ENCODE results near the gene CMKLR1. TPM values are rescaled to one million over a fixed set of nuclear protein-coding genes. Genes with fewer than 3 reads are reported as not detected.

Gene CMKLR1
- total RNA-seq, 2 donors from 2014 or later: not detected

DNA sequence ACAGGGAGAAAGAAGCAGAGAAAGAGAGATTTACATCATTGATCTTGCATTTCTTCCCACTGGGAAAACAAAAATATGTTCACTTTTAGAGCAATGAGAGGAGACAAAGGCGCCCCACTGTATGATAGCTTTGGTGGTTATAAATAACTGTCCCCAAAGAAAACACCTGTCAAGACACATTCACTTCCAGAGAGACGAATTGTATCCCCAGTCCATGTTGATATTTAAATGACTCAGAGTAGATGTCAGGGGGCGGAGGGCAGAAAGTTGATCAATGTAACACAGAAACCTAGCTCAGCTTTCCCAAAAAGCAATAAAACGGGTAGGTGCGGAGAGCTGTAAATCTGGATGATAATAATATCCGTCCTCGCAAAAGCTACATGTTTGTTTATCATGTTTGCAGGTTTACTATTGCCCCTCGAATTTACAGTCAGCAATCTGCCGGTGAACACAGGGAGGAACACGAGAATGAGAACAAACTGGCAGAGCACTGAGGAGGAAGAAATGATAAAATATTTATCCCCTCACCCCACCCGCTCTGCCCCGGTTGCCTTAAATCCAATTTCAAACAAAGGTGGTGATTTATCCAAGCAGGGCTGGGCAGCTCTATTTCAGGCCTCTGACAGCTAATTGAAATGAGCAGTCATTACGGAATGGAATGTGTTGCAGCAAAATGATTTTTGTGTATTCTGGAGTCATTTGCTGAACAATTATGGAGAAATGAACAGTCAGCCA is 84.4 kb downstream of the CMKLR1 start:
- TF ChIP-seq, protein P1, sequence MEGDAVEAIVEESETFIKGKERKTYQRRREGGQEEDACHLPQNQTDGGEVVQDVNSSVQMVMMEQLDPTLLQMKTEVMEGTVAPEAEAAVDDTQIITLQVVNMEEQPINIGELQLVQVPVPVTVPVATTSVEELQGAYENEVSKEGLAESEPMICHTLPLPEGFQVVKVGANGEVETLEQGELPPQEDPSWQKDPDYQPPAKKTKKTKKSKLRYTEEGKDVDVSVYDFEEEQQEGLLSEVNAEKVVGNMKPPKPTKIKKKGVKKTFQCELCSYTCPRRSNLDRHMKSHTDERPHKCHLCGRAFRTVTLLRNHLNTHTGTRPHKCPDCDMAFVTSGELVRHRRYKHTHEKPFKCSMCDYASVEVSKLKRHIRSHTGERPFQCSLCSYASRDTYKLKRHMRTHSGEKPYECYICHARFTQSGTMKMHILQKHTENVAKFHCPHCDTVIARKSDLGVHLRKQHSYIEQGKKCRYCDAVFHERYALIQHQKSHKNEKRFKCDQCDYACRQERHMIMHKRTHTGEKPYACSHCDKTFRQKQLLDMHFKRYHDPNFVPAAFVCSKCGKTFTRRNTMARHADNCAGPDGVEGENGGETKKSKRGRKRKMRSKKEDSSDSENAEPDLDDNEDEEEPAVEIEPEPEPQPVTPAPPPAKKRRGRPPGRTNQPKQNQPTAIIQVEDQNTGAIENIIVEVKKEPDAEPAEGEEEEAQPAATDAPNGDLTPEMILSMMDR (conservative IDR thresholded peaks at IDR 0.05): no peak
- Histone ChIP-seq H3K9ac (ENCODE audit: extremely low read depth, low read length, poor library complexity, severe bottlenecking) (no peak overlapping the region), H3K4me3 (ENCODE audit: low read length) (no peak overlapping the region), H3K4me1 (ENCODE audit: control insufficient read depth, insufficient read depth, low read length) (no peaks in the 10 kb centered on the region), H3K9me3 (ENCODE audit: control insufficient read depth, low read length) (peaks cover 9% of the 10 kb centered on the region), H3K27ac (ENCODE audit: low read depth, low read length) (peak overlapping the region; percentile 72), H3K36me3 (ENCODE audit: control insufficient read depth, insufficient read depth, low read length) (no peaks in the 10 kb centered on the region), H3K27me3 (ENCODE audit: control insufficient read depth, insufficient read depth, low read length, poor library complexity, severe bottlenecking) (no peaks in the 10 kb centered on the region)
- Mint-ChIP-seq H3K4me1 (peaks cover 10% of the 10 kb centered on the region), H3K36me3 (ENCODE audit: low read depth) (no peaks in the 10 kb centered on the region), H3K27me3 (ENCODE audit: insufficient read depth) (peaks cover 3% of the 10 kb centered on the region), H3K27ac (no peak overlapping the region), H3K9me3 (peaks cover 9% of the 10 kb centered on the region), H3K4me3 (no peak overlapping the region)
- DNase-seq: peak; percentile 38
- WGBS, 2 experiments (ENCODE audit: insufficient coverage in 1 of 2, insufficient read length in 1 of 2): 76 to 88% methylated on average over 8 to 13 of the region's 13 CpGs

DNA sequence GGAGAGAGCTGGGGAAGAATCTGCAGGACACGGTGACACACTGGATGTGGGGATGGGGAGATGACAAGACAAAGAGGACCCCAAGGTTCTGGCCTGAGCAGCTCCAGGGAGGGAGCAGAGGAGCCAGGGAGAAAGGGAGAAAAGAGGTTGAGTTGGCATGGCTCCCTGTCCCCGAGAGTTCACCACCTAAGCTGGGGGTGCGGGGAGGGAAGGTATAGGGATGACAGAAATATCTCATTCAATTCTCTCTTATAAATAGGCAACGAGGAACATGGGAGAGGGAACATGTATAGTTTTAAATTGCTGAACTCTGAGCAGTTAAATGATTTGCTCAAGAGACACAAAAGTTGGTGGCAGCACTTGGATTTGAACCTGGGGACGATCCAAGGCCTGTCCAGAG is 85.1 kb downstream of the CMKLR1 start:
- TF ChIP-seq, protein P1 (conservative IDR thresholded peaks at IDR 0.05): no peak
- no peak overlapping the region for H3K27ac Mint-ChIP-seq
- WGBS, 2 experiments (ENCODE audit: insufficient coverage in 1 of 2, insufficient read length in 1 of 2): 67 to 80% methylated on average over 3 to 4 of the region's 5 CpGs

DNA sequence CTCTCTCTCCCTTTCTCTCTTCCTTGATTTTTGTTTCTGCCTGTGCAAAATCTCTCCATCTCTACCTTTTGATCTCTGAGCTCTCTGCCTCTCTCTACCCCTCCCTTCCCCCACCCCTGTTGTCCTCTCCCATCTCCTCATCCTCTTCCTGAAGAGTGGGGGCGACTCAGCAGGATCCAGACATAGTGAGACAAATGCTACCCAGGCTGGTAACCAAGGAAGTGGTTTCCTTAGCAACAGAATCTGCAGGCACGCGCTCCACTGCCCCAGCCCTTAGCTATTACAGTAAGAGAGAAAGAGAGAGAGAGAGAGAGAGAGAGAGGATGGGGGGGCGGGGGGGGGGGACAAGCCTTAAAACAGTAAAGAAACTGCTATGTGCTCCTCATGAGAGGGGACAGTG is 85.6 kb downstream of the CMKLR1 start:
- H3K27ac ChIP-seq (ENCODE audit: low read depth, low read length): peak overlapping the region; percentile 88
- no peaks in the 10 kb centered on the region for H3K4me1 ChIP-seq (ENCODE audit: control insufficient read depth, insufficient read depth, low read length)
- H3K27me3 Mint-ChIP-seq (ENCODE audit: insufficient read depth): peaks cover 3% of the 10 kb centered on the region
- peaks cover 10% of the 10 kb centered on the region for H3K4me1 Mint-ChIP-seq
- no peak overlapping the region for H3K4me3 ChIP-seq (ENCODE audit: low read length)
- peak; percentile 73 for DNase-seq
- H3K27ac Mint-ChIP-seq: no peak overlapping the region
- TF ChIP-seq, protein P1 (conservative IDR thresholded peaks at IDR 0.05): no peak
- no peaks in the 10 kb centered on the region for H3K27me3 ChIP-seq (ENCODE audit: control insufficient read depth, insufficient read depth, low read length, poor library complexity, severe bottlenecking)
- no peaks in the 10 kb centered on the region for H3K36me3 ChIP-seq (ENCODE audit: control insufficient read depth, insufficient read depth, low read length)
- peaks cover 2% of the 10 kb centered on the region for H3K9me3 Mint-ChIP-seq
- no peaks in the 10 kb centered on the region for H3K36me3 Mint-ChIP-seq (ENCODE audit: low read depth)
- no peak overlapping the region for H3K9ac ChIP-seq (ENCODE audit: extremely low read depth, low read length, poor library complexity, severe bottlenecking)
- no peak overlapping the region for H3K4me3 Mint-ChIP-seq
- no peaks in the 10 kb centered on the region for H3K9me3 ChIP-seq (ENCODE audit: control insufficient read depth, low read length)
- WGBS, 2 experiments (ENCODE audit: insufficient coverage in 1 of 2, insufficient read length in 1 of 2): 41% methylated on average over 3 of the region's 4 CpGs; no CpG with 5 or more reads in 1 of the 2 experiments

More for the DNA sequence above, 85.1 kb downstream of the CMKLR1 start:
- Histone ChIP-seq H3K4me3 (ENCODE audit: low read length) (no peak overlapping the region), H3K9me3 (ENCODE audit: control insufficient read depth, low read length) (peaks cover 3% of the 10 kb centered on the region), H3K36me3 (ENCODE audit: control insufficient read depth, insufficient read depth, low read length) (no peaks in the 10 kb centered on the region), H3K27me3 (ENCODE audit: control insufficient read depth, insufficient read depth, low read length, poor library complexity, severe bottlenecking) (no peaks in the 10 kb centered on the region), H3K4me1 (ENCODE audit: control insufficient read depth, insufficient read depth, low read length) (no peaks in the 10 kb centered on the region), H3K9ac (ENCODE audit: extremely low read depth, low read length, poor library complexity, severe bottlenecking) (no peak overlapping the region), H3K27ac (ENCODE audit: low read depth, low read length) (peak overlapping the region; percentile 72)
- H3K27me3 Mint-ChIP-seq (ENCODE audit: insufficient read depth): peaks cover 3% of the 10 kb centered on the region
- H3K36me3 Mint-ChIP-seq (ENCODE audit: low read depth): no peaks in the 10 kb centered on the region
- no peak overlapping the region for H3K4me3 Mint-ChIP-seq
- H3K4me1 Mint-ChIP-seq: peaks cover 10% of the 10 kb centered on the region
- H3K9me3 Mint-ChIP-seq: peaks cover 3% of the 10 kb centered on the region
- no peak for DNase-seq
